ENCODE results near the gene AZIN2.
"Not testable (repeated sequence)": the region's sequence is repeated elsewhere in the genome, so short reads cannot be mapped to it uniquely, and the experiment has no call there.

AZIN2 gene

GRCh38 chr1:33131191-33131590, 50.2 kb downstream of the AZIN2 start:
- H3K9me3 ChIP-seq (ENCODE audit: low read length), result peaks cover 2% of the 10 kb centered on the region
- no peaks in the 10 kb centered on the region for H3K36me3 ChIP-seq (ENCODE audit: insufficient read depth, low read length)
- H3K27me3 ChIP-seq (ENCODE audit: insufficient read depth, low read length), result no peaks in the 10 kb centered on the region
- no peak overlapping the region for H3K4me3 ChIP-seq (ENCODE audit: low read length)
- H3K4me1 ChIP-seq (ENCODE audit: insufficient read depth, low read length), result peaks cover 9% of the 10 kb centered on the region
- H2AFZ ChIP-seq (ENCODE audit: low read depth, low read length), result no peak overlapping the region

- H3K9me3 ChIP-seq (ENCODE audit: low read length), result peaks cover 2% of the 10 kb centered on the region
- H3K4me1 ChIP-seq (ENCODE audit: insufficient read depth, low read length), result peaks cover 2% of the 10 kb centered on the region
- H2AFZ ChIP-seq (ENCODE audit: low read depth, low read length), result no peak overlapping the region
- no peak overlapping the region for H3K4me3 ChIP-seq (ENCODE audit: low read length)
- no peaks in the 10 kb centered on the region for H3K27me3 ChIP-seq (ENCODE audit: insufficient read depth, low read length)
- no peaks in the 10 kb centered on the region for H3K36me3 ChIP-seq (ENCODE audit: insufficient read depth, low read length)
Measured at GRCh38 chr1:33132549-33132948, 51.6 kb downstream of the AZIN2 start.

GRCh38 chr1:33133478-33134105, 52.6 kb downstream of the AZIN2 start:
- Histone ChIP-seq H3K4me3 (ENCODE audit: low read length) (no peak overlapping the region), H3K4me1 (ENCODE audit: insufficient read depth, low read length) (no peaks in the 10 kb centered on the region), H2AFZ (ENCODE audit: low read depth, low read length) (no peak overlapping the region), H3K9me3 (ENCODE audit: low read length) (peaks cover 2% of the 10 kb centered on the region), H3K27me3 (ENCODE audit: insufficient read depth, low read length) (no peaks in the 10 kb centered on the region), H3K36me3 (ENCODE audit: insufficient read depth, low read length) (no peaks in the 10 kb centered on the region)

- H3K9me3 ChIP-seq (ENCODE audit: low read length); H3K36me3 ChIP-seq (ENCODE audit: insufficient read depth, low read length); H3K27me3 ChIP-seq (ENCODE audit: insufficient read depth, low read length); H3K4me3 ChIP-seq (ENCODE audit: low read length); H3K4me1 ChIP-seq (ENCODE audit: insufficient read depth, low read length); H2AFZ ChIP-seq (ENCODE audit: low read depth, low read length): not testable (repeated sequence)
Measured at GRCh38 chr1:33136041-33136440, 55.1 kb downstream of the AZIN2 start.

GRCh38 chr1:33137800-33138199, 56.8 kb downstream of the AZIN2 start:
- Histone ChIP-seq H3K9me3 (ENCODE audit: low read length) (no peaks in the 10 kb centered on the region), H3K27me3 (ENCODE audit: insufficient read depth, low read length) (no peaks in the 10 kb centered on the region), H3K4me3 (ENCODE audit: low read length) (no peak overlapping the region), H3K36me3 (ENCODE audit: insufficient read depth, low read length) (no peaks in the 10 kb centered on the region), H3K4me1 (ENCODE audit: insufficient read depth, low read length) (peaks cover 9% of the 10 kb centered on the region), H2AFZ (ENCODE audit: low read depth, low read length) (no peak overlapping the region)

- Histone ChIP-seq H3K27me3 (ENCODE audit: insufficient read depth, low read length) (no peaks in the 10 kb centered on the region), H3K4me1 (ENCODE audit: insufficient read depth, low read length) (peaks cover 9% of the 10 kb centered on the region), H3K36me3 (ENCODE audit: insufficient read depth, low read length) (no peaks in the 10 kb centered on the region), H3K4me3 (ENCODE audit: low read length) (no peak overlapping the region), H2AFZ (ENCODE audit: low read depth, low read length) (no peak overlapping the region), H3K9me3 (ENCODE audit: low read length) (no peaks in the 10 kb centered on the region)
Measured at GRCh38 chr1:33140153-33141149, 59.5 kb downstream of the AZIN2 start.

- Histone ChIP-seq H3K9me3 (ENCODE audit: low read length) (no peaks in the 10 kb centered on the region), H3K36me3 (ENCODE audit: insufficient read depth, low read length) (peaks cover 7% of the 10 kb centered on the region), H3K4me3 (ENCODE audit: low read length) (no peak overlapping the region), H3K27me3 (ENCODE audit: insufficient read depth, low read length) (no peaks in the 10 kb centered on the region), H3K4me1 (ENCODE audit: insufficient read depth, low read length) (peaks cover 9% of the 10 kb centered on the region), H2AFZ (ENCODE audit: low read depth, low read length) (no peak overlapping the region)
Measured at GRCh38 chr1:33141216-33141615, 60.3 kb downstream of the AZIN2 start.

GRCh38 chr1:33141781-33142180, 60.8 kb downstream of the AZIN2 start:
- Histone ChIP-seq H3K9me3 (ENCODE audit: low read length) (no peaks in the 10 kb centered on the region), H2AFZ (ENCODE audit: low read depth, low read length) (no peak overlapping the region), H3K4me3 (ENCODE audit: low read length) (no peak overlapping the region), H3K27me3 (ENCODE audit: insufficient read depth, low read length) (no peaks in the 10 kb centered on the region), H3K4me1 (ENCODE audit: insufficient read depth, low read length) (peaks cover 9% of the 10 kb centered on the region), H3K36me3 (ENCODE audit: insufficient read depth, low read length) (peaks cover 13% of the 10 kb centered on the region)

GRCh38 chr1:33142483-33143064, 61.6 kb downstream of the AZIN2 start:
- Histone ChIP-seq H3K4me3 (ENCODE audit: low read length) (no peak overlapping the region), H3K4me1 (ENCODE audit: insufficient read depth, low read length) (peaks cover 9% of the 10 kb centered on the region), H3K36me3 (ENCODE audit: insufficient read depth, low read length) (peaks cover 21% of the 10 kb centered on the region), H2AFZ (ENCODE audit: low read depth, low read length) (no peak overlapping the region), H3K27me3 (ENCODE audit: insufficient read depth, low read length) (no peaks in the 10 kb centered on the region), H3K9me3 (ENCODE audit: low read length) (no peaks in the 10 kb centered on the region)

GRCh38 chr1:33143176-33143575, 62.2 kb downstream of the AZIN2 start:
- Histone ChIP-seq H3K4me1 (ENCODE audit: insufficient read depth, low read length) (peaks cover 9% of the 10 kb centered on the region), H3K27me3 (ENCODE audit: insufficient read depth, low read length) (no peaks in the 10 kb centered on the region), H3K9me3 (ENCODE audit: low read length) (no peaks in the 10 kb centered on the region), H3K36me3 (ENCODE audit: insufficient read depth, low read length) (peaks cover 24% of the 10 kb centered on the region), H2AFZ (ENCODE audit: low read depth, low read length) (no peak overlapping the region), H3K4me3 (ENCODE audit: low read length) (no peak overlapping the region)

GRCh38 chr1:33143698-33144097, 62.7 kb downstream of the AZIN2 start:
- H3K36me3 ChIP-seq (ENCODE audit: insufficient read depth, low read length), result peaks cover 25% of the 10 kb centered on the region
- H3K9me3 ChIP-seq (ENCODE audit: low read length), result no peaks in the 10 kb centered on the region
- no peak overlapping the region for H3K4me3 ChIP-seq (ENCODE audit: low read length)
- no peaks in the 10 kb centered on the region for H3K27me3 ChIP-seq (ENCODE audit: insufficient read depth, low read length)
- no peak overlapping the region for H2AFZ ChIP-seq (ENCODE audit: low read depth, low read length)
- H3K4me1 ChIP-seq (ENCODE audit: insufficient read depth, low read length), result peaks cover 9% of the 10 kb centered on the region

- no peaks in the 10 kb centered on the region for H3K27me3 ChIP-seq (ENCODE audit: insufficient read depth, low read length)
- no peaks in the 10 kb centered on the region for H3K9me3 ChIP-seq (ENCODE audit: low read length)
- H3K36me3 ChIP-seq (ENCODE audit: insufficient read depth, low read length), result peaks cover 27% of the 10 kb centered on the region
- H2AFZ ChIP-seq (ENCODE audit: low read depth, low read length), result no peak overlapping the region
- peaks cover 10% of the 10 kb centered on the region for H3K4me1 ChIP-seq (ENCODE audit: insufficient read depth, low read length)
- H3K4me3 ChIP-seq (ENCODE audit: low read length), result no peak overlapping the region
Measured at GRCh38 chr1:33146003-33146402, 65.0 kb downstream of the AZIN2 start.

GRCh38 chr1:33147275-33147996, 66.5 kb downstream of the AZIN2 start:
- Histone ChIP-seq H3K4me3 (ENCODE audit: low read length) (no peak overlapping the region), H3K27me3 (ENCODE audit: insufficient read depth, low read length) (no peaks in the 10 kb centered on the region), H3K4me1 (ENCODE audit: insufficient read depth, low read length) (peaks cover 22% of the 10 kb centered on the region), H2AFZ (ENCODE audit: low read depth, low read length) (no peak overlapping the region), H3K36me3 (ENCODE audit: insufficient read depth, low read length) (peaks cover 27% of the 10 kb centered on the region), H3K9me3 (ENCODE audit: low read length) (no peaks in the 10 kb centered on the region)
